ENCODE data around the gene ZFYVE9. TPM values are rescaled to one million over a fixed set of nuclear protein-coding genes. Genes with fewer than 3 reads are reported as not detected.

Gene ZFYVE9
- total and polyA plus RNA-seq, 2 experiments from 2014 or later: 5.4 to 27.3 TPM

DNA sequence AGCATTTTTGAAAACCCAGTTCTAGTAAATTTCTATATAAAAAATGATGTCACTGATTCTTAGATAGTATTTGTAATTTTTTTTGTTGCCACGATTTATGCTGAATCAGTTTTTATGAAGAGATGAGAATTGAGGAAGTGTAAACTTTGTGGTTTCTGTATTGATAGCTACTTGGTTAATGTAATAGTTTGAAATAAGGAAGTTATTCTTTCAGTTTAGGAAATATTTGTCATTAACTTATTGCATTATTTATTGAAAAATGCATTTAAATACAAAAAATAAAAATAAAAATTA lies 97.8 kb downstream of the ZFYVE9 start (continued):
- TF ChIP-seq EZH2 (IDR thresholded peaks at IDR 0.05; ENCODE audit: low read depth, unreplicated experiment) (no peak), EZH2phosphoT487 (IDR thresholded peaks at IDR 0.05; ENCODE audit: unreplicated experiment) (no peak), CTCF (conservative IDR thresholded peaks at IDR 0.05; ENCODE audit: low read depth in 2 of 2) (no peak), ZNF114 (CRISPR knock-in tag; IDR thresholded peaks at IDR 0.05) (no peak), CREB1 (CRISPR knock-in tag; IDR thresholded peaks at IDR 0.05; ENCODE audit: low read depth) (no peak), STAT1 (IDR thresholded peaks at IDR 0.05; ENCODE audit: unreplicated experiment) (no peak), NANOG (IDR thresholded peaks at IDR 0.05; ENCODE audit: borderline replicate concordance) (no peak), POLR2AphosphoS5 (IDR thresholded peaks at IDR 0.05; ENCODE audit: low read depth) (no peak)
- TF ChIP-seq, protein P1, sequence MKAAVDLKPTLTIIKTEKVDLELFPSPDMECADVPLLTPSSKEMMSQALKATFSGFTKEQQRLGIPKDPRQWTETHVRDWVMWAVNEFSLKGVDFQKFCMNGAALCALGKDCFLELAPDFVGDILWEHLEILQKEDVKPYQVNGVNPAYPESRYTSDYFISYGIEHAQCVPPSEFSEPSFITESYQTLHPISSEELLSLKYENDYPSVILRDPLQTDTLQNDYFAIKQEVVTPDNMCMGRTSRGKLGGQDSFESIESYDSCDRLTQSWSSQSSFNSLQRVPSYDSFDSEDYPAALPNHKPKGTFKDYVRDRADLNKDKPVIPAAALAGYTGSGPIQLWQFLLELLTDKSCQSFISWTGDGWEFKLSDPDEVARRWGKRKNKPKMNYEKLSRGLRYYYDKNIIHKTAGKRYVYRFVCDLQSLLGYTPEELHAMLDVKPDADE (IDR thresholded peaks at IDR 0.05): no peak

DNA sequence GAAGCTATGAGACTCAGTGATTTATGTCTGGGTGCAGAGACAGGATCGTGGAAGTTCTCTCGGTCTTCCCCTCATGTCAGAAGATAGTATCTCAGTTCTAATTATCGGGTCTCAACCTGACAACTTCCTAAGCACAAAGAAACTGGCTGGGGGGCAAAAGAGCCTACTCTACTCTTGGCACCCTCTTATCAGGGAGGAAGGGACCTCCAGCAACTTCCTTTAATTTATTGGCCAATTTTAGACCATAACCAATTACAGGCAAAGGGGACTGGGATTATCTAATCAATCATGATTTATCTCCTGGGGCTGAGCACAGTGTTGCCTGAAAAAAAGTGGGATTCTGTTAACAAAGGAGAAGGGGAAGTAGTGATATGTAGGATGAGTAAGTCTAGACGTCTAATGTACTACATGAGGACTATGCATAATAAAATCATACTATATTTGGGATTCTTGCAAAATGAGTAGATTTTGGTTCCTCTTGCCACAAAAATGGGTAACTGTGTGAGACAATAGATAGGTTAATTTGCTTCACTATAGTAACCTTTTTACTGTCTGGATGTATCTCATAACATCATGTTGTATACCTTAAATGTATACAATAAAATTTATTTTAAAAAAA lies 98.8 kb downstream of the ZFYVE9 start:
- DNase-seq (ENCODE audit: low spot score) (no peak), ATAC-seq (no peak)
- Mint-ChIP-seq H3K27me3 (ENCODE audit: insufficient read depth, low read depth, poor library complexity) (no peaks in the 10 kb centered on the region), H3K27ac (no peak overlapping the region), H3K4me1 (no peaks in the 10 kb centered on the region), H3K36me3 (ENCODE audit: low read depth) (no peaks in the 10 kb centered on the region), H3K9me3 (no peaks in the 10 kb centered on the region), H3K4me3 (no peak overlapping the region)
- Histone ChIP-seq H3K4me1 (ENCODE audit: insufficient read depth) (no peaks in the 10 kb centered on the region), H3K36me3 (ENCODE audit: insufficient read depth) (no peaks in the 10 kb centered on the region), H3K4me2 (no peak overlapping the region), H4K20me1 (replicated peaks; ENCODE audit: insufficient read depth) (no peaks in the 10 kb centered on the region), H3F3A (replicated peaks; ENCODE audit: low read depth) (no peaks in the 10 kb centered on the region), H2AFZ (no peak overlapping the region), H3K9me2 (ENCODE audit: insufficient read depth) (no peaks in the 10 kb centered on the region), H3K4me3 (no peak overlapping the region), H3K79me2 (replicated peaks; ENCODE audit: insufficient read depth) (no peaks in the 10 kb centered on the region), H3K27me3 (ENCODE audit: insufficient read depth) (no peaks in the 10 kb centered on the region), H3K27ac (ENCODE audit: low read depth) (no peak overlapping the region)
- no peak for TF ChIP-seq CREB1 (CRISPR knock-in tag; IDR thresholded peaks at IDR 0.05; ENCODE audit: low read depth)
- TF ChIP-seq EZH2phosphoT487 (IDR thresholded peaks at IDR 0.05; ENCODE audit: unreplicated experiment): no peak
- TF ChIP-seq, protein P2, sequence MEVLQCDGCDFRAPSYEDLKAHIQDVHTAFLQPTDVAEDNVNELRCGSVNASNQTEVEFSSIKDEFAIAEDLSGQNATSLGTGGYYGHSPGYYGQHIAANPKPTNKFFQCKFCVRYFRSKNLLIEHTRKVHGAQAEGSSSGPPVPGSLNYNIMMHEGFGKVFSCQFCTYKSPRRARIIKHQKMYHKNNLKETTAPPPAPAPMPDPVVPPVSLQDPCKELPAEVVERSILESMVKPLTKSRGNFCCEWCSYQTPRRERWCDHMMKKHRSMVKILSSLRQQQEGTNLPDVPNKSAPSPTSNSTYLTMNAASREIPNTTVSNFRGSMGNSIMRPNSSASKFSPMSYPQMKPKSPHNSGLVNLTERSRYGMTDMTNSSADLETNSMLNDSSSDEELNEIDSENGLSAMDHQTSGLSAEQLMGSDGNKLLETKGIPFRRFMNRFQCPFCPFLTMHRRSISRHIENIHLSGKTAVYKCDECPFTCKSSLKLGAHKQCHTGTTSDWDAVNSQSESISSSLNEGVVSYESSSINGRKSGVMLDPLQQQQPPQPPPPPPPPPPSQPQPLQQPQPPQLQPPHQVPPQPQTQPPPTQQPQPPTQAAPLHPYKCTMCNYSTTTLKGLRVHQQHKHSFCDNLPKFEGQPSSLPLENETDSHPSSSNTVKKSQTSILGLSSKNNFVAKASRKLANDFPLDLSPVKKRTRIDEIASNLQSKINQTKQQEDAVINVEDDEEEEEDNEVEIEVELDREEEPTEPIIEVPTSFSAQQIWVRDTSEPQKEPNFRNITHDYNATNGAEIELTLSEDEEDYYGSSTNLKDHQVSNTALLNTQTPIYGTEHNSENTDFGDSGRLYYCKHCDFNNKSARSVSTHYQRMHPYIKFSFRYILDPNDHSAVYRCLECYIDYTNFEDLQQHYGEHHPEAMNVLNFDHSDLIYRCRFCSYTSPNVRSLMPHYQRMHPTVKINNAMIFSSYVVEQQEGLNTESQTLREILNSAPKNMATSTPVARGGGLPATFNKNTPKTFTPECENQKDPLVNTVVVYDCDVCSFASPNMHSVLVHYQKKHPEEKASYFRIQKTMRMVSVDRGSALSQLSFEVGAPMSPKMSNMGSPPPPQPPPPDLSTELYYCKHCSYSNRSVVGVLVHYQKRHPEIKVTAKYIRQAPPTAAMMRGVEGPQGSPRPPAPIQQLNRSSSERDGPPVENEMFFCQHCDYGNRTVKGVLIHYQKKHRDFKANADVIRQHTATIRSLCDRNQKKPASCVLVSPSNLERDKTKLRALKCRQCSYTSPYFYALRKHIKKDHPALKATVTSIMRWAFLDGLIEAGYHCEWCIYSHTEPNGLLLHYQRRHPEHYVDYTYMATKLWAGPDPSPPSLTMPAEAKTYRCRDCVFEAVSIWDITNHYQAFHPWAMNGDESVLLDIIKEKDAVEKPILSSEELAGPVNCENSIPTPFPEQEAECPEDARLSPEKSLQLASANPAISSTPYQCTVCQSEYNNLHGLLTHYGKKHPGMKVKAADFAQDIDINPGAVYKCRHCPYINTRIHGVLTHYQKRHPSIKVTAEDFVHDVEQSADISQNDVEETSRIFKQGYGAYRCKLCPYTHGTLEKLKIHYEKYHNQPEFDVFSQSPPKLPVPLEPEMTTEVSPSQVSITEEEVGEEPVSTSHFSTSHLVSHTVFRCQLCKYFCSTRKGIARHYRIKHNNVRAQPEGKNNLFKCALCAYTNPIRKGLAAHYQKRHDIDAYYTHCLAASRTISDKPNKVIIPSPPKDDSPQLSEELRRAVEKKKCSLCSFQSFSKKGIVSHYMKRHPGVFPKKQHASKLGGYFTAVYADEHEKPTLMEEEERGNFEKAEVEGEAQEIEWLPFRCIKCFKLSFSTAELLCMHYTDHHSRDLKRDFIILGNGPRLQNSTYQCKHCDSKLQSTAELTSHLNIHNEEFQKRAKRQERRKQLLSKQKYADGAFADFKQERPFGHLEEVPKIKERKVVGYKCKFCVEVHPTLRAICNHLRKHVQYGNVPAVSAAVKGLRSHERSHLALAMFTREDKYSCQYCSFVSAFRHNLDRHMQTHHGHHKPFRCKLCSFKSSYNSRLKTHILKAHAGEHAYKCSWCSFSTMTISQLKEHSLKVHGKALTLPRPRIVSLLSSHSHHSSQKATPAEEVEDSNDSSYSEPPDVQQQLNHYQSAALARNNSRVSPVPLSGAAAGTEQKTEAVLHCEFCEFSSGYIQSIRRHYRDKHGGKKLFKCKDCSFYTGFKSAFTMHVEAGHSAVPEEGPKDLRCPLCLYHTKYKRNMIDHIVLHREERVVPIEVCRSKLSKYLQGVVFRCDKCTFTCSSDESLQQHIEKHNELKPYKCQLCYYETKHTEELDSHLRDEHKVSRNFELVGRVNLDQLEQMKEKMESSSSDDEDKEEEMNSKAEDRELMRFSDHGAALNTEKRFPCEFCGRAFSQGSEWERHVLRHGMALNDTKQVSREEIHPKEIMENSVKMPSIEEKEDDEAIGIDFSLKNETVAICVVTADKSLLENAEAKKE (CRISPR knock-in tag; IDR thresholded peaks at IDR 0.05): no peak
- TF ChIP-seq ZNF331 (CRISPR knock-in tag; IDR thresholded peaks at IDR 0.05; ENCODE audit: low read depth): no peak
- TF ChIP-seq, protein P1 (IDR thresholded peaks at IDR 0.05): no peak
- TF ChIP-seq STAT1 (IDR thresholded peaks at IDR 0.05; ENCODE audit: unreplicated experiment): no peak
- no peak for TF ChIP-seq JUNB (IDR thresholded peaks at IDR 0.05; ENCODE audit: unreplicated experiment)
- TF ChIP-seq CTCF (conservative IDR thresholded peaks at IDR 0.05; ENCODE audit: low read depth in 2 of 2): no peak
- no peak for TF ChIP-seq POLR2AphosphoS5 (IDR thresholded peaks at IDR 0.05; ENCODE audit: low read depth)

Measured in GM23338 (cell line).